GM18858 (cell line): ENCODE results near the gene HNRNPA2B1.
"Not testable (repeated sequence)": the region's sequence is repeated elsewhere in the genome, so short reads cannot be mapped to it uniquely, and the experiment has no call there.

Source experiments
- ATAC-seq: cut with Tn5 transposase; IDR thresholded peaks from one replicate; pipeline ENCODE4 v1.9.1; 2021; ENCODE audit not compliant: unreplicated experiment

The HNRNPA2B1 gene

DNA sequence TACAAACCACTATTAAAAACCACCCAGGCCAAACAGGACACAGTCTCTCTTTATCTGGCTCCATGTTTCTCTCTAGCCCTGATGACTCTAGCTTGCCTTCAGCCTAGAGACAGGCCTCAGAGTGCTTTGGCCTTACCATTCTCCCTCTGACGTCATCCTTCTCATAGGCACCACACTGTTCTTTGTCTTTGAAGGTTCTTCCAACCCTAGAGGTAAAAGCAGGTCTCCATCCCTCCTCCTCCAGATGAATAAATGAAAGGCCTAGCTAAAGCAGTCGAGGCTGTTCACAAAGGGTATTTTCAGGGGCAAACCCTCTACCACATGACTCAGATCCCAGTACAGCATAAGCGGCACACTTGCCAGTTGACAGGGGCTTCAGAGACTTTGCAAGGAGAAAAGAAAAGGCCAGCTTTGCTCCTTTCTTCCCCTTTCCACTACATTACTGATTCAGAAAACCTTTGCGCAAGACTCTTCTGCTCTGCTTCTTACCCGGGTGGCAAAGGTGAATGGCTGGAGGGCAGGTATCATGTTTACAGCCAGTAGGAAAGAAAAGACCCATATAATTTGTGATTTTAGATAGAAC lies 33.8 kb downstream of the HNRNPA2B1 start:
- peak; percentile 21 for ATAC-seq

DNA sequence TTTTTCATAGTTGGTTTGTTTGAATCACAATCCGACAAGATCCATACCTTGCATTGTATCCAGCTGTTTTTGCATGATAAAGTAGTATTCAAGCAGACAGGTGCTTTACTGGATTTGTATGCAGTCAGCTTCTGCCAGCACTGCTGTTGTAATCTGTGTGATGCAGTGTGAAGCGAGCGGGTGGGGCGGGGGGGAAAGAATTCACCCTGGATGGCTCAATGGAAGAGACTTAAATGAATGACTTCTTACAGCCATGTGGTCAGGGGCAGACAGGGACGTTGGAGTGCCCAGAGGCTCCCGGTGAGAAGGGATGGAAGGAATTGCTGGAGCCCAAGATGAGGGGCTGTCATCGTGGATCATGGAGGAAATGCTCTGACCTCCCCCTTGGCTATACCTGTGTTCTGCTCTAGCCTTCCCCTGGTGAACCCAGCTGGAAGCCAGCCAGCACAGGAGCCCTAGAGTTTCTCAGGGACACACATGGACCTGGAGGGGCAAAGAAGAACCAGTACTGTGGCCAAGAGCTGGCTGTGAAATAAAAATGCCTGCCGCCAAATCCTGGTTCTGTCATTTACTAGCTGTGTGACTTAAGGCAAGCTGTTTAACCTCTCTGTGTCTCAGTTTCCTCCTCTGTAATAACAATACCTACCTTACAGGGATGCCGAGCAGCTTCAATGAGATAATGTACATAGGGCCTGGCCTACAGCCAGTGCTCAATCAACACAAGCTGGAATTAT lies 34.4 kb downstream of the HNRNPA2B1 start:
- ATAC-seq: no peak

DNA sequence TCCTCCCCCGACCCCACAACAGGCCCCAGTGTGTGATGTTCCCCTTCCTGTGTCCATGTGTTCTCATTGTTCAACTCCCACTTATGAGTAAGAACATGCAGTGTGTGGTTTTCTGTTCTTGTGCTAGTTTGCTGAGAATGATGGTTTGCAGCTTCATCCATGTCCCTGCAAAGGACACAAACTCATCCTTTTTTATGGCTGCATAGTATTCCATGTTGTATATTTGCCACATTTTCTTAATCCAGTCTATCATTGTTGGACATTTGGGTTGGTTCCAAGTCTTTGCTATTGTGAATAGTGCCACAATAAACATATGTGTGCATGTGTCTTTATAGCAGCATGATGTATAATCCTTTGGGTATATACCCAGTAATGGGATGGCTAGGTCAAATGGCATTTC lies 36.7 kb downstream of the HNRNPA2B1 start:
- not testable (repeated sequence) for ATAC-seq

DNA sequence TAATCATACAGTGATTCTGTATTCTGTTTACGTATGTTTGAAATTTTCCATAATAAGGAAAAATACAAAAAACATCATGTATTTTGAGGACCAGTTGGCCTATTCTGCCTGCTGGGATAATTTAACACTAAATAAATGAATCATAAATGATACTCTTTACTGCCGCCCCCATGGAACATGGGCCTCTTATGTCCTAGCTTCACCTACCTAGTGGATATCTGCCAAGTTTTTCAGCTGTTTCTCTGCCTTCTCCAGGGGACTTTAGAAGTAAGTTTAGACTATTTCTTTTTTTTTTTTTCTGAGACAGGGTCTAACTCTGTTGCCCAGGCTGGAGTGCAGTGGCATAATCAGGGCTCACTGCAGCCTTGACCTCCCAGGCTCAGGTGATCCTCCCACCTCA lies 38.1 kb downstream of the HNRNPA2B1 start:
- ATAC-seq: no peak

DNA sequence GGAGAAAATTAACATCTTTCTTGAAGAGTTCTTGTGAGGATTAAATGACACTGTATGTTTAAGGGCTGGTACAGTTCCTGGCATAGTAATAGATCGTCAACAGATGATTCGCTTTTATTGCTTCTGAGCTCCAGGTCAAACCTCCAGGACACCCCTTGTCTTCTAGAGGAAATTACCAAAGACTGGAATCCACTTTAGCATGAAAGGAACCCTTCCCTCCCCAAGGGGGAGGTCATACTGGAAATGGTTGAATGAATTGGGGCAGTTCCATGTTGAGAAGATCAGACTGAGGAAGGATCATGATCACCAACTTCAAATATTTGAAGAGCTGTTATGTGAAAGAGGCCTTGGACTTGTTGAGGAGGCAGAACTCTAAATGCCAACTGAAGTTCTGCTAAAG lies 39.6 kb downstream of the HNRNPA2B1 start:
- ATAC-seq: no peak

DNA sequence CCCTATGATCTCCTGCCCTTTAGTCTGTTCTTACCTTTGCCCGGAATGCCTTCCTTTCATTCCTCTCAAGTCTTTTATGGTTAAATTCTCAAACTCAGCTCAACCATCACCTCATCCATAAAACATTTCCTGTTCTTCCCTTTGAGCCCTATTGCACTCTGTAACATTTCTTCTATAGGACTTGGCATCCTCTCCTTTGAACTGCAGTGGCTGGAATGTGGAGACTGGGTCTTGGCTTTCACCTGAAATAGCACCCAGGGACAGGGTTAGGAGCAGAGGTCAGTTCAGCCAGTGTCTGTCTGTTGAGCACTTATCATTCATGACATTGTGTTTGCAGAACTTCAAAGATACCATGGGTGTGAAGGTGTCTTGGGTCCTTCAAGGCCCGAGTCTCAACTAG lies 41.3 kb downstream of the HNRNPA2B1 start:
- no peak for ATAC-seq

DNA sequence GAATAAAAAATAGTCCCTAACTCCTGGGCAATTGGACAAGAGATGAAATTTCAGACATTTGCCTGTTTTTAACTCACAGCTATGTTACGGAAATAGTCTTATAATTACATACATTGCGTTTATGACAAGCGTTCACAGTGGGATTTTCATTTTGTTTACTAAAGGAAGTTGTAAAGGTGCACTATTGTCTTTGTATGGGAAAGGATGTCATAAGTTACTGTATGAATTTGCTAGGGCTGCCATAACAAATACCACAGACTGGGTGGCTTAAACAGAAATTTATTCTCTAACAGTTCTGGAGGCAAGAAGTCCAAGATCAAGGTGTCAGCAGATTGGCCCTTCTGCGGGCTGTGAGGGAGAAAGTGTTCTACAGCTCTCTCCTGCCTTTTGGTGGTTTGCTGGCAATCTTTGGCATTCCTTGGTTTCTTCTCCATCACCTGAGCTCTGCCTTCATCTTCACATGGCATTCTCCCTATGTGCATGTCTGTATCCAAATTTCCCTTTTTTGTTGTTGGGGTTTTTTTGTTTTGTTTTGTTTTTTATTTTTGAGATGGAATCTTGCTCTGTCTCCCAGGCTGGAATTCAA lies 42.9 kb downstream of the HNRNPA2B1 start:
- ATAC-seq: no peak

DNA sequence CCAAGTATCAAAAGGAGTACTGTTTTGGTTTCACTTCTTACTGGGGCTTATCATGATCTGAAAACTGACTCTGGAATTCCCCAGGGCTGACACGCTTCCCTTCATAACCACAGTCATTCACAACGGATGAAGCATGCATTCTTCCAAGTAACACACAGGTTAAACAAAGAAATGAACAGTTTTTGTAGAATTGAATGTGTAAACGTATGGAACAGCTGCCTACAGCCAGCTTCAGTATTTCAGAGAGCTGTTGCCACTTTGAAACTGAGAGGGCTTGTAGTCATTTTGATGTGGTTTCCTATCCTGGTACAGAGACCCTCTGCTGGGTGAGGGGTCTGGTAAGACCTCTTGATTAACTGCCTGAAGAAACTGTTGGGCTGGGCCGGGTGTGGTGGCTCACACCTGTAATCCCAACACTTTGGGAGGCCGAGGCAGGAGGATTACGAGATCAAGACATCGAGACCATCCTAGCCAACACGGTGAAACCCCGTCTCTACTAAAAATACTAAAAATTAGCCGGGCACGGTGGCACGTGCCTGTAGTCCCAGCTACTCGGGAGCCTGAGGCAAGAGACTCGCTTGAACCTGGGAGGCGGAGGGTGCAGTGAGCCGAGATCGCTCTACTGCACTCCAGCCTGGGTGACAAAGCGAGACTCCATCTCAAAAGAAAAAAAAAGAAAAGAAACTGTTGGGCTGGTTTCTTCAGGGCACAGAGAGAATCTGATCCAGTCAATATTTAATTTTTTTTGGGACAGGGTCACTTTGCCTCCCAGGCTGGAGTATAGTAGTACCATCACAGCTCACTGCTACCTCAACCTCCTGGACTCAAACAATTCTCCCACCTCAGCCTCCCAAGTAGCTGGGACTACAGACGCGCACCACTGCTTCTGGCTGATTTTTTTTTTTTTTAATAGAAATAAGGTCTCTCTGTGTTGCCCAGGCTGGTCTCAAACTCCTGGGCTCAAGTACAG lies 43.8 kb downstream of the HNRNPA2B1 start:
- peak; percentile 39 for ATAC-seq

DNA sequence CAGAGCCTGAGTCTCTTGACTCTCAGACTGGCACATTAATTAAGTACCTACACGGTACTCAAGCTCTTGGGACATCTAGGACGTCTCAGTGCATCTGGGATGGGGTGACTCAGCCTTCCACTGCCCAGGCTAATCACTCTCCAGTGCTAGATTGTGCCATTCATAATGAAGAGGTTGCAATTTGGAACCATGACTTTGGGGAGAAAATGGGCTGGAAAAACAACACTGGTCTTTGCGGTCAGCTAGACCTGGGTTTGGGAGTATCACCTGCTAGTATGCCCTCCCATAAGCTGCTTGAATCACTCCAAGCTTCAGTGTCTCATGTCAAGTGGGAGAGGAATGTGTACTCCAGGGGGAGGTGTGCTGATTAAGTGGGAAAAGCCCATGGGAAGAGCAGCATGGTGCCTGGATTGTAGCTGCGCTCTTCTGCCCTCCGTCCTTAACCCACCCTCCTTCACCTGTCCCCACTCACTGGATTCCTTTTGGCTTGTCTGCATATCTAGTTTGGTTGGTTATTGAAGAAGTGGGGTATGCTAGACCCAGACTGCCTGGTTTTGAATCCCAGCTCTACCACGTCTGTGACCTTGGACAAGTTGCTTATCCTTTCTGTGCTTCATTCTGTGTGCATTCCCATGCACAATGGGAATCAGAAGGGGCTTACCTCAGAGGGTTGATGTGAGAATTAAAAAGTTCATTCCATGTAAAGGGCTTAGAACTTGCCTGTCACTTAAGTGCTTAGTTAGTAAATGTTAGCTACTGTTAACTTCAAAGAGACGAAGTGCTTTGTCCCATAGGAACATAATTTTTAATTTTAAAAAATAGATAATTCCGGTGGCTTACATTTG lies 44.8 kb downstream of the HNRNPA2B1 start:
- ATAC-seq: no peak

DNA sequence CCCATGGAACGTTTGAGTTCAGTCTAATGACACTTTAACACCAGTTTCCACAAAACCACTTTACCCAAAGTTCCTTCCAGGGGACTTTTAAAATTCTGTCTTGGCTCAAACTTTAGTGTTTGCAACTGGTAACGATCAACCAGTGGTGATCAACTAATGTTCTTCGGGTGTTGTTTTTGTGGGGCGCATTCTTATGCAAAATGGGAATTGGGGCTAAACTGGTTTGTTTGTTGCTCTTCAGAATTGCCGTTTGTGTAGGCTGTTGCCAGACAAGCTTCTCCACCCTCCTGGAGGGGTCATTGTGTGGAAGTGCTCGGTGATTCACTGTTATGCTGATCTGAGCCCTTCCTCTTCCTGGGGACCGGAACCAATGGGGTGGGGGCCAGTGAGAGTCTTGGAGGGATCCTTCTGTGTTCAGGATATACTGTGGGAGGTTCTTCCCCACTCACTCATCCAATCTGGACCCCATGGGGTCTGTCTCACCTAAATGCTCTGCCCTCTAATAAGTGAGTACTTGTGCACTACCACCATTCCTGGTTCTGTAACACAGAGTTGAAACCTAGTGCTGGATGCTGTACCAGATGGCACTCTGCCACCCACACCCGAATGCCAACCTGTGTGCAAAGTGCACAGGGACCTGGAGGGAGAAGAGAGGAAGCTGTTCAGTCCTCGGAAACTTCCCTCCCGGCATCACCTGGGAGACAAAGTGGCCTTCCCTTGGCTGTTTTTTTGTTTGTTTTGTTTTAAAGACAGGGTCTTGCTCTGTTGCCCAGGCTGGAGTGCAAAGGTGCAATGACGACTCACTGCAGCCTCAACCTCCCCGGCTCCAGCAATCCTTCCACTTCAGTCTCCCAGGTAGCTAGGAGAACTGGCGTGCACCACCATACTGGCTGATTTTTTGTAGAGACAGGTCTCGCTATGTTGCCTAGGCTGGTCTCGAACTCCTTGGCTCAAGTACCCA lies 46.4 kb downstream of the HNRNPA2B1 start:
- ATAC-seq: no peak

DNA sequence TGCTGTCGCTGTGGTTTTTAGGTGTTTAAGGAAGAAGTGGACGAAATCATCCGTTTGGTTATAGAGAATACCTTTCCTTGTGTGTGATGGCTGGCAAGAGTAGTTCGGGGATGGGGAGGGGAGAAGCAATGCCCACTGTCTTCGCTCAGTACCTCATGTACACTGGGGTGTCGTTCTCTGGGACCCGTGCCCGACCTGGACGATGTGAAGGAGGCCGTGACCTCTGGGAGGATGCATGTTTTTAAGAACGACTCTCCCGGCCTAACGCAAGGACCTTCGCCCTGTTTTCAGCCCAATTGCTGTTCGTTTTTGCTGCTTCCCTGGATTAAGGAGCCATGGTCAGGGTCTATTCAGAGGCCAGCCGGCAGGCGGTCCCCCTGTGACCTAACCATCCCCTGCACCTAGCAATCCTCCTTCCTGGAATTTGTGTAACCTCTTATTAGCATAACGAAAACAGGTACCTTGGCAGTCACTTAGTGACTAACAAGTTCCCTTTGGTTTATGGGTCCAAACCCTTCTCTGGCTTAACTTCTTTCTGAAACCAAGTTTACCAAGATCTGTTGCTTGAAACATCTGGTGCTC lies 47.2 kb downstream of the HNRNPA2B1 start:
- no peak for ATAC-seq

DNA sequence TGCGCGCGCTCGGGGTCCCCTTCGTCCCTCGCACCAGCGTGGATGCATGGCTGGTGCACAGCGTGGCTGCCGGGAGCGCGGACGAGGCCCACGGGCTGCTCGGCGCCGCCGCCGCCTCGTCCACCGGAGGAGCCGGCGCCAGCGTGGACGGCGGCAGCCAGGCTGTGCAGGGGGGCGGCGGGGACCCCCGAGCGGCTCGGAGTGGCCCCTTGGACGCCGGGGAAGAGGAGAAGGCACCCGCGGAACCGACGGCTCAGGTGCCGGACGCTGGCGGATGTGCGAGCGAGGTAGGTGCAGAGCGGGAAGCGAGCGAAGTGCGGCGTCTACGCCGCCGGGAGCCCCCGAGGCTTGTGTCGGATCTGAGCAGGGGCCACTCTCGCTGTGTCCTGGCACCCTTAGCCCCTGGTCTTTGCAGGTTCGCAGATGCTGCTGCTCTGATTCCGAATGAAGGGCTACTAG lies 47.7 kb downstream of the HNRNPA2B1 start:
- peak; percentile 2 for ATAC-seq

DNA sequence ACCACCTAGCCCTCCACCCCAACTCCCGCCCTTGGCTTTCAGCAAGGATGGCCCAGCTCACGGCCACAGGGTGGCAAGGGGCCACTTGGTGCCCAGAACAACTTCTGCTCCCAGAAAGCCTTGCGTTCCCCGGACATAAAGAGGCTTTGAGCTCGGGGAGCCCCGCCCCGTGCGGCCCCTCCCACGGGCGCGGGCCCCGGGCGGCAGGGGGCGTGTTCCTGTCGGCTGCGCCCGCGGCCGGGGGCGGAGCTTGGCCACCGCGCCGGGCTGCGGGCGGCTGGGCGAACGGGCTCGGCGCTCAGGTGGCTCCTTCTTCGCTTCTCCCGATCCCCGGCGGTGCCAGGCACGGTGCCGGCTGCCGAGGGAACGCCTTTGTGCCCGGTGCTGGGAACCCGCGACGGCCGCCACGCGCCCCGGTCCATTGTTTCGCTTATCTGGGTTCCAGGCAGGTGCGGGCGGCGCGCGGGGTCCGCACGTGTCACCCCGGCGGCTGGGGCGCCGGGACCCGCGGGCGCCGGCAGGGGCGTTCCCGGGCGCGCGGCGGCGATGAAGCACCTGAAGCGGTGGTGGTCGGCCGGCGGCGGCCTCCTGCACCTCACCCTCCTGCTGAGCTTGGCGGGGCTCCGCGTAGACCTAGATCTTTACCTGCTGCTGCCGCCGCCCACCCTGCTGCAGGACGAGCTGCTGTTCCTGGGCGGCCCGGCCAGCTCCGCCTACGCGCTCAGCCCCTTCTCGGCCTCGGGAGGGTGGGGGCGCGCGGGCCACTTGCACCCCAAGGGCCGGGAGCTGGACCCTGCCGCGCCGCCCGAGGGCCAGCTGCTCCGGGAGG lies 48.4 kb downstream of the HNRNPA2B1 start, which contains the start of gene NFE2L3:
TSS of gene NFE2L3 (plus strand) at position 246 of the 829 bp plus-strand sequence. CDS start at position 547, 301 bp downstream.
- ATAC-seq: peak; percentile 52

DNA sequence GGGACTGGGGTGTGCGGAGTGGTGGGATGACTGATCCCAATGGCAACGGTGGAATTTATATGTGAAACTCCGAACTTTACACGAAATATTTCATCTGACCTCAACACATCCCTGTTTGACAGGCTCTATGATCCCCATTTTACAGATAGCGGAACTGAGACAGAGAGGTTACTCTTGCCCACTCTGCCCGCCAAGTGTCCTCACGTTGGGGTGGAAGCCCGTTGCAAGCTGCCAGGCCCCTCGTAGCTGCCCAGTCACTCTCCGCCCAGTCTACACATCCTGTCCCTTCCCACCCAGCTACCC lies 48.9 kb downstream of the HNRNPA2B1 start:
- no peak for ATAC-seq

DNA sequence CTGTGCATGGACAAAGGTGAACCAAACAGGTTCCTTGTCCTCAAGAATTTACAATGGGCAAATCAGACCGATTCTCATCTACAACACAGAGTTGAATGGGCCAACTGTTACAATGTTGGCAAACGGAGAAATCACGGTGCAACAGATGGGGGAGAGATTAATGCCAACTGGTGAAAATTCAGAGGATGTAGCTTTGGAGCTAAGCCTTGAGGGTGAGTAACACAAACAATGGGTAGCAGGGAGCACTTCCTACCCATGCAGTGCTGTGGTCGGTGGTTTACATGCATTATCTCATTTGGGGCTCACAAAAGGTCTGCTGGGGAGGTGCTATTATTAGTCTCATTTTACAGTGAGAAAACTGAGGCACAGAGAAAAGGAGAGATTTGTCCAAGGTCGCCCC lies 49.5 kb downstream of the HNRNPA2B1 start:
- ATAC-seq: no peak

DNA sequence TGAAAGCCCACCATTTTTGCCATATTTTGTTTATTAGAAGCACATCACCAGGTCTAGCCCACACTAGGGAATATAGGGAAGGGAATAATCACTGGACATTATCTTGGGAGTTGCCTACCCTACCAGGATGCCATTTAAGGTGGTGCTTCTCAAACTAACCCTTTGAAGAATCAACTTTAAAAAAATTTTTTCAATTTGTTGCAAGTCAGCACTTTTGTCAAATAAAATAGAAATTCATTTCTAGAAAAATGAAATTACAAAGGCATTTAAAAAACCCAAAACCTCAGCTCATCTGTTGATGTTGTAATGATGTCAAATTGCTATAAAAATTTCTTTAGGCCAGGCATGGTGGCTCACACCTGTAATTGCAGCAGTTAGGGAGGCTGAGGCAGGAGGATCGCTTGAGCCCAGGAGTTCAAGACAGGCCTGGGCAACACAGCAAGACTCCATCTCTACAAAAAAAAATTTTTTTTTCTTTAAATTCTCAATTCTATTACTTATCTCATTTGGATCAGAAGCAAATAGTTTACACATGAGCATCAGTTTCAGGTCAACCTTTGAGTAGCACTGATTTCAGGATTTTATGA lies 51.1 kb downstream of the HNRNPA2B1 start:
- ATAC-seq: no peak

DNA sequence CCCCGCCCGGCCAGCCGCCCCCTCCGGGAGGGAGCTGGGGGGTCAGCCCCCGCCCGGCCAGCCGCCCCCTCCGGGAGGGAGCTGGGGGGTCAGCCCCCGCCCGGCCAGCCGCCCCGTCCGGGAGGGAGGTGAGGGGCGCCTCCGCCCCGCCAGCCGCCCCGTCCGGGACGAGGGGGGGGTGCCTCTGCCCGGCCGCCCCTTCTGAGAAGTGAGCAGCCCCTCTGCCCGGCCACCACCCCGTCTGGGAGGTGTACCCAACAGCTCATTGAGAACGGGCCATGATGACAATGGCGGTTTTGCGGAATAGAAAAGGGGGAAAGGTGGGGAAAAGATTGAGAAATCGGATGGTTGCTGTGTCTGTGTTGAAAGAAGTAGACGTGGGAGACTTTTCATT lies 52.2 kb downstream of the HNRNPA2B1 start:
- not testable (repeated sequence) for ATAC-seq
